Suprapubic skin (tissue), 3 donors: ENCODE data around the gene INAVA.

Experiments used
- CTCF ChIP-seq, 2 donors: fragments of 200-600 bp in 1 of 2; fragments of 450-650 bp in 1 of 2; sonication (generic) in 1 of 2; IDR thresholded peaks; one replicate each; pipeline ENCODE4 v1.5.1; 2016 to 2019; ENCODE audit warnings: antibody characterized with exemption in 2 of 2, mild to moderate bottlenecking in 1 of 2, moderate library complexity in 1 of 2
- POLR2AphosphoS5 ChIP-seq, 3 donors: sonication (generic); formaldehyde crosslinking; IDR thresholded peaks; one replicate each; pipeline ENCODE4 v1.6.1; 2017; ENCODE audit warnings: antibody characterized with exemption in 3 of 3

GRCh38 chr1:200875416-200875815 is 19.3 kb upstream of the INAVA start:
- TF ChIP-seq POLR2AphosphoS5 (IDR thresholded peaks at IDR 0.05) (no peak), CTCF (IDR thresholded peaks at IDR 0.05) (no peak)
